Measurements from ENCODE around the gene RIPPLY2. TPM values are rescaled to one million over a fixed set of nuclear protein-coding genes. Genes with fewer than 3 reads are reported as not detected.
"Not testable (repeated sequence)": the region's sequence is repeated elsewhere in the genome, so short reads cannot be mapped to it uniquely, and the experiment has no call there.

The RIPPLY2 gene
- total RNA-seq, 4 donors from 2014 or later, result 0.90 TPM; not detected in 3

- H3K36me3 ChIP-seq, result no peaks in the 10 kb centered on the region
- no peak overlapping the region for H3K27ac ChIP-seq
Measured at GRCh38 chr6:83885984-83886383, 32.8 kb downstream of the RIPPLY2 start.

GRCh38 chr6:83889621-83890020 is 36.5 kb downstream of the RIPPLY2 start:
- no peak overlapping the region for H3K4me3 ChIP-seq
- intact Hi-C loops (cut with DNase I; ENCODE audit: low total_unique reads), result no loop called here
- H3K4me1 ChIP-seq, result no peaks in the 10 kb centered on the region
- H3K9me3 ChIP-seq, result no peaks in the 10 kb centered on the region
- no peaks in the 10 kb centered on the region for H3K36me3 ChIP-seq
- H3K27ac ChIP-seq, result no peak overlapping the region
- DNase-seq, result no peak
- H3K27me3 ChIP-seq, result no peaks in the 10 kb centered on the region
- TF ChIP-seq CTCF (IDR thresholded peaks at IDR 0.05) (no peak), POLR2A (IDR thresholded peaks at IDR 0.05) (no peak)

More at GRCh38 chr6:83885984-83886383, 32.8 kb downstream of the RIPPLY2 start:
- Histone ChIP-seq H3K27me3 (no peaks in the 10 kb centered on the region), H3K4me3 (no peak overlapping the region), H3K9me3 (no peaks in the 10 kb centered on the region), H3K4me1 (no peaks in the 10 kb centered on the region)
- no peak for DNase-seq
- TF ChIP-seq POLR2A (IDR thresholded peaks at IDR 0.05) (no peak), CTCF (IDR thresholded peaks at IDR 0.05) (no peak)
- intact Hi-C loops (cut with DNase I; ENCODE audit: low total_unique reads), result no loop called here

- H3K27me3 ChIP-seq, result no peaks in the 10 kb centered on the region
- H3K36me3 ChIP-seq, result no peaks in the 10 kb centered on the region
- H3K4me3 ChIP-seq, result no peak overlapping the region
- intact Hi-C loops (cut with DNase I; ENCODE audit: low total_unique reads), result no loop called here
- DNase-seq, result no peak
- no peak for TF ChIP-seq POLR2A (IDR thresholded peaks at IDR 0.05)
- TF ChIP-seq CTCF (IDR thresholded peaks at IDR 0.05), result no peak
- no peaks in the 10 kb centered on the region for H3K9me3 ChIP-seq
- no peak overlapping the region for H3K27ac ChIP-seq
- no peaks in the 10 kb centered on the region for H3K4me1 ChIP-seq
Measured at GRCh38 chr6:83890520-83890919, 37.4 kb downstream of the RIPPLY2 start.

GRCh38 chr6:83891586-83891985 is 38.4 kb downstream of the RIPPLY2 start:
- Histone ChIP-seq H3K4me3 (no peak overlapping the region), H3K4me1 (no peaks in the 10 kb centered on the region), H3K27me3 (no peaks in the 10 kb centered on the region), H3K27ac (no peak overlapping the region), H3K36me3 (no peaks in the 10 kb centered on the region), H3K9me3 (no peaks in the 10 kb centered on the region)
- no peak for DNase-seq
- intact Hi-C loops (cut with DNase I; ENCODE audit: low total_unique reads), result no loop called here
- TF ChIP-seq CTCF (IDR thresholded peaks at IDR 0.05), result no peak

DNA sequence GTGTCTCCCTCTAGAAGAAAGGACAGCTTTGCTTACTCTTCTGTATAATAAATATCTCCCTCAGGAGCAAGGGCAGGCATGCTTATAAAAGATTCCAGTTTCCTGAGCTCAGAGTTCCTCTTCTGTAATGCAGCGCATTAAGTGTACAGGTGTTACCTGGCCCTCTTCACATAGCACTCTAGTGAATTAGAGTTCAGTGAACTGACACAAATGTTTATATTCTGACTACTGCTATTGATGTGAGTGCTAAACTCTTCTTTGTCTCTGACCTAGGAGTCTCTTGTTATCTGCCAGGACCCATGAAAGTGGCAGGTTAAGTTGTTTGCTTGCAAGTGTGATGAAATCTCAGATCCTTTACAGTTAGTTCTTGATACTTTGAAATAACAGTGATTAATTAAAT is 39.9 kb downstream of the RIPPLY2 start:
- no peaks in the 10 kb centered on the region for H3K36me3 ChIP-seq
- H3K9me3 ChIP-seq, result no peaks in the 10 kb centered on the region
- no peak overlapping the region for H3K4me3 ChIP-seq
- H3K4me1 ChIP-seq, result no peaks in the 10 kb centered on the region
- intact Hi-C loops (cut with DNase I; ENCODE audit: low total_unique reads), result no loop called here
- DNase-seq, result no peak
- H3K27ac ChIP-seq, result no peak overlapping the region
- TF ChIP-seq CTCF (IDR thresholded peaks at IDR 0.05) (no peak), POLR2A (IDR thresholded peaks at IDR 0.05) (no peak)
- no peaks in the 10 kb centered on the region for H3K27me3 ChIP-seq

DNA sequence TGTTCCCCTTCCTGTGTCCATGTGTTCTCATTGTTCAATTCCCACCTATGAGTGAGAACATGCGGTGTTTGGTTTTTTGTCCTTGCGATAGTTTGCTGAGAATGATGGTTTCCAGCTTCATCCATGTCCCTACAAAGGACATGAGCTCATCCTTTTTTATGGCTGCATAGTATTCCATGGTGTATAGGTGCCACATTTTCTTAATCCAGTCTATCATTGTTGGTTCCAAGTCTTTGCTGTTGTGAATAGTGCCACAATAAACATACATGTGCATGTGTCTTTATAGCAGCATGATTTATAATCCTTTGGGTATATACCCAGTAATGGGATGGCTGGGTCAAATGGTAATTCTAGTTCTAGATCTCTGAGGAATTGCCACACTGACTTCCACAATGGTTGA is 43.9 kb downstream of the RIPPLY2 start:
- H3K27ac ChIP-seq; H3K4me3 ChIP-seq; H3K27me3 ChIP-seq; H3K9me3 ChIP-seq; DNase-seq; H3K4me1 ChIP-seq; intact Hi-C loops (cut with DNase I; ENCODE audit: low total_unique reads); H3K36me3 ChIP-seq: not testable (repeated sequence)
